Jurkat, Clone E6-1 (cell line): ENCODE results near the gene MAN2A2.
"Not testable (repeated sequence)": the region's sequence is repeated elsewhere in the genome, so short reads cannot be mapped to it uniquely, and the experiment has no call there.

Experiments
- DNase-seq: peaks from one replicate; pipeline ENCODE4 v3.0.0-alpha.2; 2011; ENCODE audit warnings: low read depth, low spot score
- H3K4me3 ChIP-seq: 2 replicates; pipeline ENCODE4 v1.5.1; 2011; ENCODE audit warnings: mild to moderate bottlenecking, low read length, control low read depth, moderate library complexity

Gene MAN2A2

GRCh38 chr15:90913398-90913944 lies 10.4 kb downstream of the MAN2A2 start:
- no peak overlapping the region for H3K4me3 ChIP-seq
- no peak for DNase-seq

- H3K4me3 ChIP-seq, result no peak overlapping the region
- DNase-seq, result no peak
Observed at GRCh38 chr15:90914305-90915080, 11.4 kb downstream of the MAN2A2 start.

- H3K4me3 ChIP-seq, result no peak overlapping the region
- DNase-seq, result no peak
Observed at GRCh38 chr15:90915216-90915807, 12.2 kb downstream of the MAN2A2 start.

- H3K4me3 ChIP-seq, result no peak overlapping the region
- DNase-seq, result no peak
Observed at GRCh38 chr15:90915808-90916440, 12.8 kb downstream of the MAN2A2 start.

GRCh38 chr15:90916461-90916860 lies 13.4 kb downstream of the MAN2A2 start:
- no peak for DNase-seq
- H3K4me3 ChIP-seq, result no peak overlapping the region

- no peak for DNase-seq
- no peak overlapping the region for H3K4me3 ChIP-seq
Observed at GRCh38 chr15:90917569-90917968, 14.5 kb downstream of the MAN2A2 start.

- H3K4me3 ChIP-seq, result no peak overlapping the region
- no peak for DNase-seq
Observed at GRCh38 chr15:90918034-90918788, 15.1 kb downstream of the MAN2A2 start.

GRCh38 chr15:90918835-90919234 lies 15.7 kb downstream of the MAN2A2 start:
- DNase-seq, result no peak

GRCh38 chr15:90921887-90922286 lies 18.8 kb downstream of the MAN2A2 start:
- no peak for DNase-seq
- H3K4me3 ChIP-seq, result no peak overlapping the region

More at GRCh38 chr15:90918835-90919234, 15.7 kb downstream of the MAN2A2 start:
- H3K4me3 ChIP-seq, result no peak overlapping the region

GRCh38 chr15:90922712-90923322 lies 19.7 kb downstream of the MAN2A2 start:
- not testable (repeated sequence) for H3K4me3 ChIP-seq, DNase-seq

- H3K4me3 ChIP-seq, result no peak overlapping the region
- DNase-seq, result no peak
Observed at GRCh38 chr15:90924375-90924774, 21.3 kb downstream of the MAN2A2 start.

GRCh38 chr15:90926766-90927165 lies 23.7 kb downstream of the MAN2A2 start:
- H3K4me3 ChIP-seq, DNase-seq: not testable (repeated sequence)

- DNase-seq, H3K4me3 ChIP-seq: not testable (repeated sequence)
Observed at GRCh38 chr15:90928106-90928505, 25.0 kb downstream of the MAN2A2 start.

GRCh38 chr15:90929246-90930019 lies 26.3 kb downstream of the MAN2A2 start:
- peak; percentile 29 for DNase-seq
- peak overlapping the region; percentile 99 for H3K4me3 ChIP-seq

- DNase-seq, result no peak
- peak overlapping the region; percentile 99 for H3K4me3 ChIP-seq
Observed at GRCh38 chr15:90930861-90931574, 27.9 kb downstream of the MAN2A2 start.

- no peak for DNase-seq
- H3K4me3 ChIP-seq, result peak overlapping the region; percentile 99
Observed at GRCh38 chr15:90931575-90931827, 28.4 kb downstream of the MAN2A2 start.

GRCh38 chr15:90931828-90932659 lies 28.9 kb downstream of the MAN2A2 start, which contains the start of gene HDDC3:
Gene HDDC3 (minus strand): TSS chr15:90932549. CDS start chr15:90932540, 9 bp downstream.
- peak within 1 kb of the TSS; percentile 99 for H3K4me3 ChIP-seq
- DNase-seq, result peak; percentile 85
